K562 (cell line): ENCODE measurements around the gene KCTD16. TPM values are rescaled to one million over a fixed set of nuclear protein-coding genes. Genes with fewer than 3 reads are reported as not detected.

Source experiments
- ATAC-seq: fragments of 200-7000 bp; cut with Tn5 transposase; 3 replicates; pipeline ENCODE4 v1.9.1; 2020; ENCODE audit warnings: moderate library complexity
- BruUV-seq: library from RNA; stranded (reverse); fragments of 400-500 nt; replicated peaks from 2 replicates; lab custom pipeline; 2021; lab: Mats Ljungman, UMichigan
- CTCF ChIA-PET: fragments of 300-600 bp; formaldehyde crosslinking; extraction: SDS; loops from one replicate; lab custom pipeline; 2021; ENCODE audit warnings: low intra/inter-chr PET ratio; lab: Yijun Ruan, JAX
- POLR2A ChIA-PET: fragments of 300-600, 350-650 bp; sonication (Branson Sonifier 250); formaldehyde crosslinking; extraction: SDS; loops from one replicate; lab custom pipeline; 2021; ENCODE audit warnings: antibody characterized with exemption, inconsistent platforms; lab: Yijun Ruan, JAX
- DNase-seq, 4 experiments: peaks; one replicate each; pipeline versions ENCODE4 v3.0.0 to v3.0.0-alpha.2; 2011 to 2018; ENCODE audit warnings: low spot score in 3 of 4, mixed read lengths in 3 of 4; ENCODE audit errors: extremely low read depth in 1 of 4
- FAIRE-seq: peaks from 2 replicates; lab custom pipeline; 2011; peaks lifted over from hg19 to GRCh38; lab: Jason Lieb, UNC
- H2AFZ ChIP-seq: 2 replicates; pipeline ENCODE4 v1.6.0; 2011; ENCODE audit warnings: low read depth, low read length, control low read depth, inconsistent platforms
- H3K27ac ChIP-seq: fragments of 200-600 bp; 3 replicates; pipeline ENCODE4 v1.8.0; 2011; ENCODE audit warnings: low read depth, mild to moderate bottlenecking, control low read depth, inconsistent platforms, low read length, moderate library complexity, mixed read lengths; ENCODE audit errors: extremely low read depth
- H3K27me3 ChIP-seq, 2 experiments: fragments of 300-600 bp in 1 of 2; 2 replicates in 1 of 2; 3 replicates in 1 of 2; pipeline versions ENCODE4 v1.6.0 to v1.8.0; 2011; ENCODE audit warnings: inconsistent platforms in 2 of 2, low read length in 2 of 2, mild to moderate bottlenecking in 1 of 2, mixed read lengths in 1 of 2, moderate library complexity in 1 of 2; ENCODE audit not compliant: control insufficient read depth in 2 of 2, insufficient read depth in 2 of 2
- H3K36me3 ChIP-seq: fragments of 300-600 bp; 3 replicates; pipeline ENCODE4 v1.8.0; 2011; ENCODE audit warnings: mild to moderate bottlenecking, low read length, inconsistent platforms; ENCODE audit not compliant: control insufficient read depth, insufficient read depth
- H3K4me1 ChIP-seq, 2 experiments: fragments of 200-600 bp in 1 of 2; replicated peaks in 1 of 2; 2 replicates in 1 of 2; 3 replicates in 1 of 2; pipeline versions ENCODE4 v1.5.1 to v1.8.0; 2011; ENCODE audit warnings: inconsistent platforms in 2 of 2, low read length in 2 of 2, mild to moderate bottlenecking in 1 of 2, mixed read lengths in 1 of 2, moderate library complexity in 1 of 2; ENCODE audit not compliant: control insufficient read depth in 2 of 2, insufficient read depth in 2 of 2
- H3K4me2 ChIP-seq: 2 replicates; pipeline ENCODE4 v1.6.1; 2011; ENCODE audit warnings: low read length, control low read depth, inconsistent platforms, mixed read lengths; ENCODE audit not compliant: insufficient read depth
- H3K4me3 ChIP-seq: fragments of 200-600 bp; sonication (generic), shearing (Covaris generic); 2 replicates; pipeline ENCODE4 v1.5.1; 2016; ENCODE audit warnings: control low read depth, inconsistent platforms
- H3K79me2 ChIP-seq: fragments of 200-600 bp; 3 replicates; pipeline ENCODE4 v1.8.0; 2011; ENCODE audit warnings: low read length, inconsistent platforms; ENCODE audit not compliant: control insufficient read depth, insufficient read depth
- H3K9ac ChIP-seq, 2 experiments: 2 replicates each; pipeline versions ENCODE4 v1.6.0 to v1.6.1; 2011; ENCODE audit warnings: low read depth in 2 of 2, low read length in 2 of 2, control low read depth in 1 of 2, inconsistent platforms in 1 of 2, mild to moderate bottlenecking in 1 of 2, mixed read lengths in 1 of 2; ENCODE audit not compliant: insufficient read depth in 1 of 2
- H3K9me1 ChIP-seq: one replicate; pipeline ENCODE4 v1.6.0; 2011; ENCODE audit warnings: inconsistent platforms, mild to moderate bottlenecking, low read length, moderate library complexity; ENCODE audit not compliant: control insufficient read depth, insufficient read depth
- H3K9me3 ChIP-seq: replicated peaks from 2 replicates; pipeline ENCODE4 v1.5.1; 2011; ENCODE audit warnings: low read depth, low read length, inconsistent platforms; ENCODE audit not compliant: control insufficient read depth, insufficient read depth
- H4K20me1 ChIP-seq: replicated peaks from 2 replicates; pipeline ENCODE4 v1.6.1; 2011; ENCODE audit warnings: low read length, inconsistent platforms, mixed read lengths; ENCODE audit not compliant: control insufficient read depth, insufficient read depth
- ARID2 ChIP-seq: fragments of 450-650 bp; IDR thresholded peaks from 2 replicates; pipeline ENCODE4 v1.6.1; 2017; ENCODE audit warnings: antibody characterized with exemption, mild to moderate bottlenecking
- CC2D1A ChIP-seq: fragments of 450-650 bp; IDR thresholded peaks from 2 replicates; pipeline ENCODE4 v1.6.1; 2017; ENCODE audit warnings: mild to moderate bottlenecking
- ETV5 ChIP-seq: sonication (generic); formaldehyde crosslinking; IDR thresholded peaks from 2 replicates; pipeline ENCODE4 v1.4.0; 2020; ENCODE audit warnings: low read depth, mild to moderate bottlenecking, missing genetic modification reagents
- HNRNPLL ChIP-seq: fragments of 200-400 bp; formaldehyde crosslinking; IDR thresholded peaks from 2 replicates; pipeline ENCODE4 v1.6.1; 2017; ENCODE audit warnings: low read length, low read depth, mild to moderate bottlenecking; ENCODE audit not compliant: poor library complexity, severe bottlenecking
- KAT2B ChIP-seq: IDR thresholded peaks from one replicate; pipeline ENCODE4 v1.6.1; 2012; ENCODE audit warnings: low read depth, mild to moderate bottlenecking, control low read depth, inconsistent platforms, low read length, moderate library complexity
- NFRKB ChIP-seq: fragments of 450-650 bp; IDR thresholded peaks from 2 replicates; pipeline ENCODE4 v1.6.1; 2016; ENCODE audit warnings: low read depth
- NR4A1 ChIP-seq, 2 experiments: fragments of 250-450 bp in 1 of 2; fragments of 450-650 bp in 1 of 2; sonication (Bioruptor Pico) in 1 of 2; IDR thresholded peaks; 2 replicates each; pipeline versions ENCODE4 v1.4.0 to v1.6.1; 2016 to 2020; ENCODE audit warnings: mild to moderate bottlenecking in 2 of 2, missing compliant biosample characterization in 1 of 2, missing genetic modification characterization in 1 of 2, moderate library complexity in 1 of 2
- NRF1 ChIP-seq, 2 experiments: fragments of 450-650 bp; IDR thresholded peaks in 1 of 2; conservative IDR thresholded peaks in 1 of 2; 2 replicates each; pipeline ENCODE4 v1.6.1; 2014; ENCODE audit warnings: mild to moderate bottlenecking in 2 of 2
- PPARD ChIP-seq: fragments of 250-450 bp; sonication (Bioruptor Pico); IDR thresholded peaks from 2 replicates; pipeline ENCODE4 v1.8.0; 2022; ENCODE audit warnings: inconsistent platforms, mild to moderate bottlenecking, moderate library complexity
- YY1 ChIP-seq, 3 experiments: IDR thresholded peaks; 2 replicates each; pipeline ENCODE4 v1.6.1; 2011; ENCODE audit warnings: low read length in 2 of 3, mild to moderate bottlenecking in 2 of 3, moderate library complexity in 2 of 3, borderline replicate concordance in 1 of 3, control low read depth in 1 of 3, low read depth in 1 of 3; ENCODE audit not compliant: insufficient read depth in 3 of 3, insufficient replicate concordance in 2 of 3, control insufficient read depth in 1 of 3, insufficient read length in 1 of 3; ENCODE audit errors: extremely low read depth in 1 of 3
- ZC3H4 ChIP-seq: sonication (generic); formaldehyde crosslinking; IDR thresholded peaks from 2 replicates; pipeline ENCODE4 v1.9.0; 2021; ENCODE audit warnings: missing genetic modification reagents, borderline replicate concordance
- WGBS: fragments of 100-300 bp; shearing (Covaris generic); methylation state at CpG from one replicate; pipeline ENCODE4 v1.1.6; 2016; ENCODE audit warnings: low coverage, mixed read lengths; ENCODE audit not compliant: insufficient coverage; ENCODE audit errors: missing lambda C conversion rate; 5-methylcytosine and 5-hydroxymethylcytosine counted together
- in situ Hi-C: fragments of 300-500 bp; cut with MboI; formaldehyde crosslinking; loops from 4 replicates; pipeline ENCODE4 v1.15.0; 2018; ENCODE audit warnings: inconsistent platforms, mixed read lengths
- intact Hi-C: fragments of 100-400 bp; cut with micrococcal nuclease; formaldehyde crosslinking; loops from 2 replicates; pipeline ENCODE4 v1.14.2; 2022
- polyA plus RNA-seq, 8 experiments: library from polyadenylated mRNA; depleted of rRNA in 4 of 8; stranded (reverse) in 5 of 8; unstranded in 3 of 8; fragments of >200 nt; fragmentation: Nextera tagmentation in 2 of 8; fragmentation: Illumina TruSeq in 1 of 8; extraction: Ambion mirVana in 2 of 8; extraction: Trizol in 1 of 8; gene quantifications; 2 replicates each; pipeline versions ENCODE4 v1.2.1 to v1.2.3, GENCODE V29; 2011 to 2014; ENCODE audit warnings: inconsistent platforms in 1 of 8, missing spikeins in 1 of 8
- total RNA-seq, 7 experiments: library from RNA; depleted of rRNA in 6 of 7; stranded (reverse); fragments of >200 nt in 6 of 7; fragmentation: Illumina TruSeq in 2 of 7; extraction: Trizol in 2 of 7; gene quantifications; 2 replicates each; pipeline versions ENCODE4 v1.2.1 to v1.2.3, GENCODE V29; 2011 to 2021; ENCODE audit warnings: low replicate concordance in 1 of 7
- TF ChIP-seq, protein P1 (sequence below): fragments of 450-650 bp; formaldehyde crosslinking; IDR thresholded peaks from 2 replicates; pipeline ENCODE4 v1.4.0; 2020; ENCODE audit warnings: mild to moderate bottlenecking, moderate library complexity
- TF ChIP-seq, protein P2 (sequence below): fragments of 250-450 bp; sonication (Bioruptor Pico); IDR thresholded peaks from 2 replicates; pipeline ENCODE4 v1.5.0; 2021
- TF ChIP-seq, protein P3 (sequence below): sonication (generic); formaldehyde crosslinking; IDR thresholded peaks from 2 replicates; pipeline ENCODE4 v1.8.0; 2022; ENCODE audit warnings: mild to moderate bottlenecking, missing genetic modification reagents
- TF ChIP-seq, protein P4 (sequence below): fragments of 250-450 bp; sonication (Bioruptor Pico); IDR thresholded peaks from 2 replicates; pipeline ENCODE4 v1.8.0; 2022; ENCODE audit warnings: moderate library complexity, mild to moderate bottlenecking, inconsistent platforms
- TF ChIP-seq, protein P5 (sequence below): fragments of 450-650 bp; IDR thresholded peaks from one replicate; pipeline ENCODE4 v1.6.1; 2018; ENCODE audit warnings: mild to moderate bottlenecking, moderate library complexity; ENCODE audit not compliant: partially characterized antibody

Gene KCTD16
- total and polyA plus RNA-seq, 9 of the 15 experiments (the other 6 are each of a cell fraction or from before 2014, with no cell fraction given) = 0.04 TPM; not detected in 8

DNA sequence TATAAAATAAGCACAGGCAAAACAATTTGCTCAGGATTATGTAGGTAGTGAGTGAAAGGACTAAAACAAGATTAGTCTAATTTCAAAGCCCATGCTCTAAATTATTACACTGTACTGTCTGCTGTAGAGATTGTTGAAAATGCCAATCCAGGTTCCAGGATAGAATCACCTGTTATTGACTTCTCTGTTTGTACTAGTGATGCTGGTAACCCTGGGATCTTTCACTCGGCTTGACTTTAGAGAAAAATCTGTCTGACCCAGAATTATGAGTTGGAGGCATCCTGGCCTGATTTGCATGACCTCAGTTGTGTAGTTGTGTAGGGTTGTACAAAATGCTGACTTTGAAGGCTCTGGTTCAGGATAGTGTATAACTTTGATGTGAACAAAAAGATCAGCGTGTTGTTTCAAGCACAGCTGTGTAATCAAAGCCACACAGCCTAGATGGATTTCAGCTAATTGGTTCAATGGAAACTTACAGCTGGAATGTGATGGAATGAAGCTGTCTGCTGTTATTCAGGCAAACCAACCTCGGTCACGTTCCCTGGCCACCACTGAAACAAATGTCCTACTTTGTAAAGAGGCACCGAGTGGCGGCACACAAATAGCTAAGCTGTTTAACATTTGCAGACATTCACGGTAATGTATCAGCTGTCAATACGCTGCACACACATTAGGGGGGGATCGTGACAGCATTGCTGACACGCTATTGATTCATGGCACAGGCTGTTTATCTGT lies 340.3 kb downstream of the KCTD16 start:
- Histone ChIP-seq H3K9me3 (no peaks in the 10 kb centered on the region), H3K79me2 (no peaks in the 10 kb centered on the region), H2AFZ (no peak overlapping the region), H3K27ac (no peak overlapping the region), H3K4me1 (no peaks in the 10 kb centered on the region), H3K36me3 (no peaks in the 10 kb centered on the region), H3K9ac (no peak overlapping the region), H3K9me1 (no peaks in the 10 kb centered on the region), H3K27me3 (no peaks in the 10 kb centered on the region), H3K4me3 (no peak overlapping the region), H3K4me2 (no peak overlapping the region), H4K20me1 (no peaks in the 10 kb centered on the region)
- DNase-seq (no peak), FAIRE-seq (no peak), ATAC-seq (no peak)
- BruUV-seq = no TSS peak
- ChIA-PET CTCF (no interaction called here), POLR2A (no interaction called here)
- intact Hi-C loops (no loop called here), in situ Hi-C loops (no loop called here)
- under 1% methylated on average over 10 of the region's 10 CpGs for WGBS
- no peak for TF ChIP-seq CC2D1A
- TF ChIP-seq ETV5 (CRISPR knock-in tag) = no peak
- TF ChIP-seq, protein P1, sequence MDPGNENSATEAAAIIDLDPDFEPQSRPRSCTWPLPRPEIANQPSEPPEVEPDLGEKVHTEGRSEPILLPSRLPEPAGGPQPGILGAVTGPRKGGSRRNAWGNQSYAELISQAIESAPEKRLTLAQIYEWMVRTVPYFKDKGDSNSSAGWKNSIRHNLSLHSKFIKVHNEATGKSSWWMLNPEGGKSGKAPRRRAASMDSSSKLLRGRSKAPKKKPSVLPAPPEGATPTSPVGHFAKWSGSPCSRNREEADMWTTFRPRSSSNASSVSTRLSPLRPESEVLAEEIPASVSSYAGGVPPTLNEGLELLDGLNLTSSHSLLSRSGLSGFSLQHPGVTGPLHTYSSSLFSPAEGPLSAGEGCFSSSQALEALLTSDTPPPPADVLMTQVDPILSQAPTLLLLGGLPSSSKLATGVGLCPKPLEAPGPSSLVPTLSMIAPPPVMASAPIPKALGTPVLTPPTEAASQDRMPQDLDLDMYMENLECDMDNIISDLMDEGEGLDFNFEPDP = no peak
- TF ChIP-seq, protein P2, sequence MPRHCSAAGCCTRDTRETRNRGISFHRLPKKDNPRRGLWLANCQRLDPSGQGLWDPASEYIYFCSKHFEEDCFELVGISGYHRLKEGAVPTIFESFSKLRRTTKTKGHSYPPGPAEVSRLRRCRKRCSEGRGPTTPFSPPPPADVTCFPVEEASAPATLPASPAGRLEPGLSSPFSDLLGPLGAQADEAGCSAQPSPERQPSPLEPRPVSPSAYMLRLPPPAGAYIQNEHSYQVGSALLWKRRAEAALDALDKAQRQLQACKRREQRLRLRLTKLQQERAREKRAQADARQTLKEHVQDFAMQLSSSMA (CRISPR knock-in tag) = no peak
- TF ChIP-seq NFRKB = no peak
- TF ChIP-seq, protein P3, sequence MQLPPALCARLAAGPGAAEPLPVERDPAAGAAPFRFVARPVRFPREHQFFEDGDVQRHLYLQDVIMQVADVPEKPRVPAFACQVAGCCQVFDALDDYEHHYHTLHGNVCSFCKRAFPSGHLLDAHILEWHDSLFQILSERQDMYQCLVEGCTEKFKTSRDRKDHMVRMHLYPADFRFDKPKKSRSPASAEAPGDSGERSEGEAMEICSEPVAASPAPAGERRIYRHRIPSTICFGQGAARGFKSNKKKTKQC (CRISPR knock-in tag) = no peak
- no peak for TF ChIP-seq NR4A1 (CRISPR knock-in tag; IDR thresholded peaks at IDR 0.05)
- no peak for TF ChIP-seq NR4A1 (tag; IDR thresholded peaks at IDR 0.05)
- no peak for TF ChIP-seq KAT2B
- no peak for TF ChIP-seq YY1 (IDR thresholded peaks at IDR 0.05; ENCODE audit: borderline replicate concordance in 1 of 3, control insufficient read depth in 1 of 3, extremely low read depth in 1 of 3, insufficient read depth in 3 of 3, insufficient read length in 1 of 3, insufficient replicate concordance in 2 of 3, low read depth in 1 of 3, low read length in 2 of 3)
- TF ChIP-seq HNRNPLL = no peak
- no peak for TF ChIP-seq PPARD
- TF ChIP-seq, protein P4, sequence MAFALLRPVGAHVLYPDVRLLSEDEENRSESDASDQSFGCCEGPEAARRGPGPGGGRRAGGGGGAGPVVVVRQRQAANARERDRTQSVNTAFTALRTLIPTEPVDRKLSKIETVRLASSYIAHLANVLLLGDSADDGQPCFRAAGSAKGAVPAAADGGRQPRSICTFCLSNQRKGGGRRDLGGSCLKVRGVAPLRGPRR = no peak
- TF ChIP-seq ARID2 = no peak
- TF ChIP-seq ZC3H4 (CRISPR knock-in tag) = no peak
- TF ChIP-seq, protein P5, sequence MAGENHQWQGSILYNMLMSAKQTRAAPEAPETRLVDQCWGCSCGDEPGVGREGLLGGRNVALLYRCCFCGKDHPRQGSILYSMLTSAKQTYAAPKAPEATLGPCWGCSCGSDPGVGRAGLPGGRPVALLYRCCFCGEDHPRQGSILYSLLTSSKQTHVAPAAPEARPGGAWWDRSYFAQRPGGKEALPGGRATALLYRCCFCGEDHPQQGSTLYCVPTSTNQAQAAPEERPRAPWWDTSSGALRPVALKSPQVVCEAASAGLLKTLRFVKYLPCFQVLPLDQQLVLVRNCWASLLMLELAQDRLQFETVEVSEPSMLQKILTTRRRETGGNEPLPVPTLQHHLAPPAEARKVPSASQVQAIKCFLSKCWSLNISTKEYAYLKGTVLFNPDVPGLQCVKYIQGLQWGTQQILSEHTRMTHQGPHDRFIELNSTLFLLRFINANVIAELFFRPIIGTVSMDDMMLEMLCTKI = no peak
- no peak for TF ChIP-seq NRF1 (conservative IDR thresholded peaks at IDR 0.05 in 1 of 2, IDR thresholded peaks at IDR 0.05 in 1 of 2)
